ENCODE data around the gene MLXIP.

MLXIP gene

DNA sequence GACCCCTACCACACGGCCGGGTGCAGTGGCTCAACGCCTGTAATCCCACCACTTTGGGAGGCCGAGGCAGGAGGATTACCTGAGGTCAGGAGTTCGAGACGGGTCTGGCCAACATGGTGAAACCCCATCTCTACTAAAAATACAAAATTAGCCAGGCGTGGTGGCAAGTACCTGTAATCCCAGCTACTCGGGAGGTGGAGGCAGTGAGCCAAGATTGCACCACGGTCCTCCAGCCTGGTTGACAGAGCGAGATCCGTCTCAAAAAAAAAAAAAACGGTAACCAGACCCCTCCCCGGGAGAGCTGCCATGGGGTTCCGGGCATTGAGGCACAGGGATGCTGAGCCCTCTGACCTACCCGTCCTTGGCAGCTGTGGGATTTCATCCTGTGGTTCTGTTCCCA lies 35.1 kb upstream of the MLXIP start:
- in situ Hi-C loops (cut with HindIII; ENCODE audit: low pct_ligation_motif_present, low sequenced_read_pairs), result no loop called here
- TF ChIP-seq CTCF (IDR thresholded peaks at IDR 0.05; ENCODE audit: low read depth, low read length, missing control alignments), result no peak
- no peak for DNase-seq
- H3K4me3 ChIP-seq (ENCODE audit: low read depth, low read length), result no peak overlapping the region
- H3K36me3 ChIP-seq (replicated peaks), result no peaks in the 10 kb centered on the region
- no peak overlapping the region for H3K27ac ChIP-seq
- no peaks in the 10 kb centered on the region for H3K27me3 ChIP-seq (replicated peaks)

DNA sequence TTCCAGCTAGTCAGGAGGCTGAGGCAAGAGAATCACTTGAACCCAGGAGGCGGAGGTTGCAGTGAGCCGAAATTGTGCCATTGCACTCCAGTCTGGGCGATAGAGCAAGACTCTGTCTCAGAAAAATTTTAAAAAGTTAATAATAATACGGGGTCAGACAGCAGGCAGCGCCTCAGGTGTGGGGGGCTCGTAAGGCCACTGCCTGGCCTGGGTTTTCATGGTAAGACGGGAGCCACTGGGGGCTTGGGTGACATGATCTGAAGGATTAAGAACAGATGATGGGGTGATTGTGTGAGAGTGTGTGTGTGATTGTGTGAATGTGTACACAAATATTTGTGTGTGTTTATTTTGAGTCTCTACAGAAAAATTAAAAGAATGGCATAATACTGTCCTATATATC lies 33.3 kb upstream of the MLXIP start:
- in situ Hi-C loops (cut with HindIII; ENCODE audit: low pct_ligation_motif_present, low sequenced_read_pairs), result no loop called here
- Histone ChIP-seq H3K4me3 (ENCODE audit: low read depth, low read length) (no peak overlapping the region), H3K27me3 (replicated peaks) (no peaks in the 10 kb centered on the region), H3K36me3 (replicated peaks) (no peaks in the 10 kb centered on the region), H3K27ac (no peak overlapping the region)
- DNase-seq, result no peak
- no peak for TF ChIP-seq CTCF (IDR thresholded peaks at IDR 0.05; ENCODE audit: low read depth, low read length, missing control alignments)

- no peaks in the 10 kb centered on the region for H3K27me3 ChIP-seq (replicated peaks)
- no peak for DNase-seq
- no peak for TF ChIP-seq CTCF (IDR thresholded peaks at IDR 0.05; ENCODE audit: low read depth, low read length, missing control alignments)
- H3K27ac ChIP-seq, result no peak overlapping the region
- in situ Hi-C loops (cut with HindIII; ENCODE audit: low pct_ligation_motif_present, low sequenced_read_pairs), result no loop called here
- H3K36me3 ChIP-seq (replicated peaks), result no peaks in the 10 kb centered on the region
- no peak overlapping the region for H3K4me3 ChIP-seq (ENCODE audit: low read depth, low read length)
Measured at GRCh38 chr12:122046145-122046544, 32.4 kb upstream of the MLXIP start.

DNA sequence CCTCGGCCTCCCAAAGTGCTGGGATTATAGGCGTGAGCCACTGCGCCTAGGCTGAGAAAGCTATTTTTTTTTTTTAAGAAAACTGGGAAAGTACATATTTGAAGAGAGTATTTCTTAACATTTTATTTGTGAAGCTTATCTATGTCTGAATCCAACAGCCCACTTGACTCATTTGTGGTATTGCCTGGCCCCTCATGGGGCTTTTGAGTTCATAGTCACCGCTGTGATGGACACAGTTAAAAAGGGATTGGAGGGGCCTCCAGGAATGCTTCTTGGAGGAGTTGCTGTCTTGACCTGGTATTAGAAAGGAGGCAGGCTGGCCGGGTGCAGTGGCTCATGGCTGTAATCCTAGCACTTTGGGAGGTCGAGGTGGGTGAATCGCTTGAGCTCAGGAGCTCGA lies 30.4 kb upstream of the MLXIP start:
- TF ChIP-seq CTCF (IDR thresholded peaks at IDR 0.05; ENCODE audit: low read depth, low read length, missing control alignments), result no peak
- DNase-seq, result peak; percentile 89
- in situ Hi-C loops (cut with HindIII; ENCODE audit: low pct_ligation_motif_present, low sequenced_read_pairs), result no loop called here
- Histone ChIP-seq H3K27ac (peak overlapping the region; percentile 34), H3K4me3 (ENCODE audit: low read depth, low read length) (no peak overlapping the region), H3K36me3 (replicated peaks) (no peaks in the 10 kb centered on the region), H3K27me3 (replicated peaks) (no peaks in the 10 kb centered on the region)

DNA sequence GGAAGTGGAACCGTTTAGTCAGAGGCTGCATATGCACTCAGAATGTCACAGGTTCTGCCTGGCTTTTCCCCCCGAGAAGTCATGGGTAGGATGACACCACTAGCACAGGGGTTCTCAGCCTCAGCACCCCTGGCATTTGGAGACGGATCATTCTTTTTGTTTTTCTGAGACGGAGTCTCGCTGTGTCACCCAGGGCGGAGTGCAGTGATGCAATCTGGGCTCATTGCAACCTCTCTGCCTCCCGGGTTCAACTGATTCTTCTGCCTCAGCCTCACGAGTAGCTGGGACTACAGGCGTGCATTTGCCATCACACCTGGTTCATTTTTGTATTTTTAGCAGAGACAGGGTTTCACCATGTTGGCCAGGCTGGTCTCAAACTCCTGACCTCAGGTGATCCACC lies 28.7 kb upstream of the MLXIP start:
- TF ChIP-seq CTCF (IDR thresholded peaks at IDR 0.05; ENCODE audit: low read depth, low read length, missing control alignments), result no peak
- DNase-seq, result no peak
- in situ Hi-C loops (cut with HindIII; ENCODE audit: low pct_ligation_motif_present, low sequenced_read_pairs), result no loop called here
- H3K36me3 ChIP-seq (replicated peaks), result no peaks in the 10 kb centered on the region
- H3K27me3 ChIP-seq (replicated peaks), result no peaks in the 10 kb centered on the region
- no peak overlapping the region for H3K27ac ChIP-seq
- H3K4me3 ChIP-seq (ENCODE audit: low read depth, low read length), result no peak overlapping the region

GRCh38 chr12:122050706-122051105 lies 27.9 kb upstream of the MLXIP start:
- no peak overlapping the region for H3K4me3 ChIP-seq (ENCODE audit: low read depth, low read length)
- in situ Hi-C loops (cut with HindIII; ENCODE audit: low pct_ligation_motif_present, low sequenced_read_pairs), result no loop called here
- DNase-seq, result no peak
- no peak for TF ChIP-seq CTCF (IDR thresholded peaks at IDR 0.05; ENCODE audit: low read depth, low read length, missing control alignments)
- H3K27ac ChIP-seq, result peak overlapping the region; percentile 17
- no peaks in the 10 kb centered on the region for H3K27me3 ChIP-seq (replicated peaks)
- peaks cover 6% of the 10 kb centered on the region for H3K36me3 ChIP-seq (replicated peaks)

Data from brain microvascular endothelial cell (primary cell).